NT2/D1 (cell line): Measurements from ENCODE around the gene USP20.
A peak's percentile ranks its signal among the peaks of the same experiment; 100 is the strongest.

Source experiments
- DNase-seq: peaks from one replicate; pipeline ENCODE4 v3.0.0-alpha.2; 2011; ENCODE audit warnings: low read depth, low spot score
- H3K27me3 ChIP-seq: 2 replicates; pipeline ENCODE4 v1.6.0; 2011; ENCODE audit warnings: mild to moderate bottlenecking; ENCODE audit not compliant: insufficient read length, insufficient read depth
- H3K36me3 ChIP-seq: 2 replicates; pipeline ENCODE4 v1.6.1; 2011; ENCODE audit warnings: mild to moderate bottlenecking, low read length, mixed read lengths; ENCODE audit not compliant: insufficient read depth, insufficient read length
- H3K4me1 ChIP-seq: 2 replicates; pipeline ENCODE4 v1.5.1; 2011; ENCODE audit not compliant: insufficient read depth, insufficient read length
- H3K4me3 ChIP-seq: 2 replicates; pipeline ENCODE4 v1.5.1; 2011; ENCODE audit warnings: low read depth; ENCODE audit not compliant: insufficient read length
- H3K9ac ChIP-seq: 2 replicates; pipeline ENCODE4 v1.6.0; 2011; ENCODE audit warnings: low read depth; ENCODE audit not compliant: insufficient read length
- H3K9me3 ChIP-seq: 2 replicates; pipeline ENCODE4 v1.5.1; 2011; ENCODE audit warnings: mild to moderate bottlenecking, low read length; ENCODE audit not compliant: insufficient read depth
- SUZ12 ChIP-seq: IDR thresholded peaks from 2 replicates; pipeline ENCODE4 v1.6.1; 2011; ENCODE audit not compliant: insufficient read length, insufficient read depth; ENCODE audit errors: extremely low read depth
- YY1 ChIP-seq: IDR thresholded peaks from 2 replicates; pipeline ENCODE4 v1.6.1; 2011; ENCODE audit not compliant: insufficient read length, insufficient read depth
- ZNF274 ChIP-seq: IDR thresholded peaks from 2 replicates; pipeline ENCODE4 v1.6.1; 2011; ENCODE audit warnings: mild to moderate bottlenecking, low read depth, low read length

USP20 gene

DNA sequence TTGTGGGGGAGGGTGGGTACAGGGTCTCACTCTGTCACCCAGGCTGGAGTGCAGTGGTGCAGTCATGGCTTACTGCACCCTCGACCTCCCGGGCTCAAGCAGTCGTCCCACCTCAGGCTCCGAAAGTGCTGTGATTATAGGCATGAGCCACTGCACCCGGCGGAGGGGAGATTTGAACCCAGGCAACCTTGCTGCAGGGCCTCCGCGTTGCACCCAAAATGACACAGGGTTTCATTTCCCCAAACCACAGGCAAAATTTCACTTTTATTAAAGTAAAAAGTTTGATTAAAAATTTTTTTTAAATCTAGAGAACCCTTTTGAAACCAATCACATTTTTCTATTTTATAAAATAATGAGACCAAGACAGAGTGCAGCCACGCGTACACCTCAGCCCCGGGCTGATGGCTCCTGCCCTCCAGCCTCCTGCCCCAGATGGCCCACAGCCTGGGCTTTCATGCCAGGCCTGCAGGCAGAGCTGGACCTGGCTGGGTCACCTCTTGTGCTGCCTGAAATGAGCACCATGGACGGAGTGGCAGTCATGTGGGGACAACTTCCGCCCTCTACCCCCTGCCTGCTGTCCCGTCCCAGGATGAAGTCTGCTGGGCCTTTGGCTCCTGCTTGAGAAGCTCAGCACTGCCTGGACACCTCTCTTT is 30.5 kb downstream of the USP20 start:
- H3K27me3 ChIP-seq, result no peaks in the 10 kb centered on the region
- peaks cover 6% of the 10 kb centered on the region for H3K4me1 ChIP-seq
- no peak overlapping the region for H3K4me3 ChIP-seq
- no peak for DNase-seq
- peaks cover 46% of the 10 kb centered on the region for H3K36me3 ChIP-seq
- no peak overlapping the region for H3K9ac ChIP-seq
- no peak for TF ChIP-seq YY1
- TF ChIP-seq ZNF274, result no peak
- TF ChIP-seq SUZ12, result no peak
- no peaks in the 10 kb centered on the region for H3K9me3 ChIP-seq

DNA sequence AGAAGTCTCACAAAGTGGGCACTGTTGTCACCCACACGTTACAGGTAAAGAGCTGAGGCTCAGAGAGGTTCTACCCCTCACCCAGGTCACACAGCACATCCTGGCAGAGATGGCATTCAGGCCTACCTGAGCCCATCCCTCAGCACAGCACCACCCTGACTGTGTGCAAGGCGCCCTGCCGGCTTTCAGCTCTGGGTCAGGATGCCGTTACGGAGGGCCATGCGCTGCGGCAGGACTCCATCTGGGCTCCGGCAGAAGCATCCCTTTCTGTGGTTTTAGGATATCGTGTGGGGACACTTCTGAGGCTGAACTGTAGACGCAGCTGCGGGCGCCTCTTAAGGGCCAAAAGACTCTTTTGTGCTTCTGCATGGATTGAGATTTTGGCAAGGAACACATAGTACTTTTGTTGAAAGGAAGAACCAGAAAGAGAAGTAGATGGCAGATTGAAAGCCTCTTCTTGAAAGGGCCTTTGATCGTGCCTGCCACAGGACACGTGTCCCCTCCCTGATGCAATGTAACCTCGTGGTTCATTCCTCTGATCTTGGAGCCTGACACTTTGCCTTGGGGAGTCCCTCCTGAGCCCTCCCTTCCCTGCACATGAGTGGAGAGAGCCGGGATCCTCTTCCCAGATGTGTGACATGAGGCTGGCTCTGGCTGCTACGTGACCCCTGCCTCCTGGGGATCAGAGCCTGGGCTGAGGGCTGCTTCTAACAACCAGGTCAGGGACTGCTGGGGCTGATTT is 31.3 kb downstream of the USP20 start:
- no peak for DNase-seq

GRCh38 chr9:129867136-129868022 is 32.1 kb downstream of the USP20 start:
- Histone ChIP-seq H3K36me3 (peaks cover 33% of the 10 kb centered on the region), H3K4me1 (peaks cover 6% of the 10 kb centered on the region), H3K27me3 (no peaks in the 10 kb centered on the region), H3K9ac (peak overlapping the region; percentile 50), H3K4me3 (no peak overlapping the region), H3K9me3 (no peaks in the 10 kb centered on the region)
- TF ChIP-seq YY1, result no peak
- TF ChIP-seq ZNF274, result no peak
- no peak for TF ChIP-seq SUZ12
- no peak for DNase-seq

More for the DNA sequence above, 31.3 kb downstream of the USP20 start:
- no peaks in the 10 kb centered on the region for H3K9me3 ChIP-seq
- H3K9ac ChIP-seq, result no peak overlapping the region
- H3K4me3 ChIP-seq, result no peak overlapping the region
- peaks cover 39% of the 10 kb centered on the region for H3K36me3 ChIP-seq
- peaks cover 6% of the 10 kb centered on the region for H3K4me1 ChIP-seq
- H3K27me3 ChIP-seq, result no peaks in the 10 kb centered on the region
- no peak for TF ChIP-seq ZNF274
- no peak for TF ChIP-seq YY1
- TF ChIP-seq SUZ12, result no peak

DNA sequence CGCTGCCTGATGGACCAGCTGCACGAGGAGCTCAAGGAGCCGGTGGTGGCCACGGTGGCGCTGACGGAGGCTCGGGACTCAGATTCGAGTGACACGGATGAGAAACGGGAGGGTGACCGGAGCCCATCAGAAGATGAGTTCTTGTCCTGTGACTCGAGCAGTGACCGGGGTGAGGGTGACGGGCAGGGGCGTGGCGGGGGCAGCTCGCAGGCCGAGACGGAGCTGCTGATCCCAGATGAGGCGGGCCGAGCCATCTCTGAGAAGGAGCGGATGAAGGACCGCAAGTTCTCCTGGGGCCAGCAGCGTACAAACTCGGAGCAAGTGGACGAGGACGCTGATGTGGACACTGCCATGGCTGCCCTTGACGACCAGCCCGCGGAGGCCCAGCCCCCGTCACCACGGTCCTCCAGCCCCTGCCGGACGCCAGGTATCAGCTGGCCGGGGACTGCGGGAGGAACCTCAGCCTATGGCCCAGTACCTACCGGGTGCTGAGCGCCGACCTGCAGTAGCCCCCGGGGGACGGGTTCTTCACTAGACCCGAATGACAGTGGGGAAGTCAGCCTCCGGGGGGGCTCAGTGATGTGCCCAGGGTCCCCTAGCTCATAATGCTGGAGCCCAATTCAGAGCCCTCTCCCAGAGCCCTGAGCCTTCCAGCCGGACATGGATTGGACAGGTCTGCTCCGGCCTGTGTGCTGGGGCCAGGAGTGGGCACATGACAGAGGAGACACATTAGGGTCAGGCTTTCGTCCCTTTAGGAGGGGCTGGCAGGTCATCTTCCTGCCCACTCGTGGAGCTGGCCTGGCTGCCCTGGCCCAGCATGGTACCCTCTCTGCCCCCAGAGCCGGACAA is 33.0 kb downstream of the USP20 start:
- no peak for DNase-seq
- Histone ChIP-seq H3K36me3 (peaks cover 28% of the 10 kb centered on the region), H3K4me1 (peaks cover 6% of the 10 kb centered on the region), H3K4me3 (no peak overlapping the region), H3K9ac (no peak overlapping the region), H3K9me3 (no peaks in the 10 kb centered on the region), H3K27me3 (no peaks in the 10 kb centered on the region)
- TF ChIP-seq SUZ12 (no peak), YY1 (no peak), ZNF274 (no peak)

GRCh38 chr9:129868872-129869486 is 33.7 kb downstream of the USP20 start:
- H3K4me3 ChIP-seq, result no peak overlapping the region
- no peaks in the 10 kb centered on the region for H3K9me3 ChIP-seq
- H3K36me3 ChIP-seq, result peaks cover 30% of the 10 kb centered on the region
- TF ChIP-seq YY1, result no peak
- TF ChIP-seq ZNF274, result no peak
- no peak for TF ChIP-seq SUZ12
- no peak for DNase-seq
- H3K27me3 ChIP-seq, result no peaks in the 10 kb centered on the region
- H3K9ac ChIP-seq, result no peak overlapping the region
- H3K4me1 ChIP-seq, result peaks cover 6% of the 10 kb centered on the region

DNA sequence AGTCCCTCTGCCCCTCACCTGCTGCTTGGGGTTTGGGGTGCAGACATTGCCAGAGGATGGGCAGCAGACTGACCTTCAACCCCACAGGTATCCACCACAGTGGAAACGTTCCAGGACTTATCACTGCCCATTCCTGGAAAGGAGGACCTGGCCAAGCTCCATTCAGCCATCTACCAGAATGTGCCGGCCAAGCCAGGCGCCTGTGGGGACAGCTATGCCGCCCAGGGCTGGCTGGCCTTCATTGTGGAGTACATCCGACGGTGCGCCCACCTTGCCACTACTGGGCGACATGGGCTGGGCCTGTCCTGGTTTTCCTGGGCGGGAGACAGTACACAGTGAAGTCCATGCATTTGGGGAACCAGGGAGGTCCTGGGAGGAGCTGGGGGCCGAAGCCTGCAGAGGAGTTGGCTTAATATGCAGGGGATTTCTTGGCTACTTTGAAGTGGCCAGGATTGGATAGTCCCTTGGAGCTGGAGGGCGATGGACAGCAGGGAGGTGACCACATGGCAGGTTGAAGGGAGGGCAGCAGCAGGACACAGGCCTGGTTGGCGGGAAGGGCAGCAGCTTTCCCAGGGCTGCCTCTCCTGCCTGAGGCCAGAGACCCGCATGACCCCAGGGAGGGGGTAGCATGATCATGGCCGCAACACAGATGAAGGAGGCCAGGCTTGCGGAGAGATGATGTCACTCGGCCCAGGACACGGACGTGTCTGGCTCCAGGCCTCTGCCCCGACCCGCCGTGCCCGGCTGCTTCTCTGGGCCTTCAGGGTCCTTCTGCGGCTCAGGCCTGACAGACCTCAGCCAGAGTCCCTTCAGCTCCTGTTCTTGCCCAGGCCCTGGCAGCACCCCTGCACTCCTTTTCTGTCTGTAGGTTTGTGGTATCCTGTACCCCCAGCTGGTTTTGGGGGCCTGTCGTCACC is 34.6 kb downstream of the USP20 start:
- peaks cover 6% of the 10 kb centered on the region for H3K4me1 ChIP-seq
- TF ChIP-seq ZNF274 (no peak), SUZ12 (no peak), YY1 (no peak)
- H3K9me3 ChIP-seq, result no peaks in the 10 kb centered on the region
- DNase-seq, result no peak
- peaks cover 39% of the 10 kb centered on the region for H3K36me3 ChIP-seq
- no peak overlapping the region for H3K9ac ChIP-seq
- no peak overlapping the region for H3K4me3 ChIP-seq
- H3K27me3 ChIP-seq, result no peaks in the 10 kb centered on the region
